Transverse colon (tissue), 4 donors: ENCODE measurements around the gene GSTT2.

Source experiments
- EP300 ChIP-seq: sonication (generic); formaldehyde crosslinking; IDR thresholded peaks from one replicate; pipeline ENCODE4 v1.6.1; 2017; ENCODE audit warnings: antibody characterized with exemption, low read depth
- POLR2A ChIP-seq: fragments of 450-650 bp; IDR thresholded peaks from one replicate; pipeline ENCODE4 v1.6.1; 2016; ENCODE audit warnings: antibody characterized with exemption, mild to moderate bottlenecking, moderate library complexity
- POLR2AphosphoS5 ChIP-seq, 3 donors: sonication (generic); formaldehyde crosslinking; IDR thresholded peaks; one replicate each; pipeline ENCODE4 v1.6.1; 2016; ENCODE audit warnings: antibody characterized with exemption in 3 of 3
- TF ChIP-seq, protein P1 (sequence below), 5 experiments: fragments of 200-600 bp in 3 of 5; fragments of 450-650 bp in 2 of 5; sonication (generic) in 3 of 5; IDR thresholded peaks; 1 replicate in 2 of 5; 2 replicates in 3 of 5; pipeline ENCODE4 v1.5.1; 2016 to 2017; ENCODE audit warnings: antibody characterized with exemption in 5 of 5, inconsistent platforms in 3 of 5, mild to moderate bottlenecking in 2 of 5, moderate library complexity in 1 of 5

DNA sequence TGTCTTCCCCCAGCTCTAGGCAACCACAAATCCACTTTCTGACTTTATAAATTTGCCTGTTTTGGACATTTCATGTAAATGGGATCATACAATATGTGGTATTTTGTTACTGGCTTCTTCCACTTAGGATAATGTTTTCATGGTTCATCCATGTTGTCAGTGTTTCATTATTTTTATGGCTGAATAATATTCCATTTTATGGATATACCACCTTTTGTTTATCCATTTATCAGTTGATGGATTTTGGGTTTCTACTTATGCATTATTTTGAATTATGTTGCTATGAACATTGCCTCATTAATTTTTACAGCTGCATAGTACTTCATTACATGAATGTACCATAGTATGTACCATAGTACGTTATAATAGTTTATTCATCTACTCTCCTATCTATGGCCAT, 36.2 kb downstream of the GSTT2 start:
- no peak for TF ChIP-seq POLR2AphosphoS5 (IDR thresholded peaks at IDR 0.05)
- TF ChIP-seq, protein P1, sequence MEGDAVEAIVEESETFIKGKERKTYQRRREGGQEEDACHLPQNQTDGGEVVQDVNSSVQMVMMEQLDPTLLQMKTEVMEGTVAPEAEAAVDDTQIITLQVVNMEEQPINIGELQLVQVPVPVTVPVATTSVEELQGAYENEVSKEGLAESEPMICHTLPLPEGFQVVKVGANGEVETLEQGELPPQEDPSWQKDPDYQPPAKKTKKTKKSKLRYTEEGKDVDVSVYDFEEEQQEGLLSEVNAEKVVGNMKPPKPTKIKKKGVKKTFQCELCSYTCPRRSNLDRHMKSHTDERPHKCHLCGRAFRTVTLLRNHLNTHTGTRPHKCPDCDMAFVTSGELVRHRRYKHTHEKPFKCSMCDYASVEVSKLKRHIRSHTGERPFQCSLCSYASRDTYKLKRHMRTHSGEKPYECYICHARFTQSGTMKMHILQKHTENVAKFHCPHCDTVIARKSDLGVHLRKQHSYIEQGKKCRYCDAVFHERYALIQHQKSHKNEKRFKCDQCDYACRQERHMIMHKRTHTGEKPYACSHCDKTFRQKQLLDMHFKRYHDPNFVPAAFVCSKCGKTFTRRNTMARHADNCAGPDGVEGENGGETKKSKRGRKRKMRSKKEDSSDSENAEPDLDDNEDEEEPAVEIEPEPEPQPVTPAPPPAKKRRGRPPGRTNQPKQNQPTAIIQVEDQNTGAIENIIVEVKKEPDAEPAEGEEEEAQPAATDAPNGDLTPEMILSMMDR (IDR thresholded peaks at IDR 0.05), result no peak
- no peak for TF ChIP-seq EP300
- TF ChIP-seq POLR2A, result no peak
